ENCODE results near the gene MTERF2.

Gene MTERF2

GRCh38 chr12:106953352-106954250 is 33.3 kb downstream of the MTERF2 start:
- DNase-seq, result no peak

- DNase-seq, result no peak
These were observed 36.4 kb downstream of the MTERF2 start for GRCh38 chr12:106950591-106950990.

- no peak for DNase-seq
These were observed 39.5 kb downstream of the MTERF2 start for GRCh38 chr12:106947461-106947860.

- DNase-seq, result no peak
These were observed 41.6 kb downstream of the MTERF2 start for GRCh38 chr12:106945261-106945851.

GRCh38 chr12:106942775-106943174 is 44.2 kb downstream of the MTERF2 start:
- DNase-seq, result no peak

GRCh38 chr12:106941481-106942156 is 45.3 kb downstream of the MTERF2 start:
- DNase-seq, result no peak

GRCh38 chr12:106934277-106934676 is 52.7 kb downstream of the MTERF2 start:
- no peak for DNase-seq
